Liver (tissue), 9 donors: ENCODE results near the gene NCS1. TPM values are rescaled to one million over a fixed set of nuclear protein-coding genes. Genes with fewer than 3 reads are reported as not detected.

Source experiments
- DNase-seq: peaks from one replicate; pipeline ENCODE4 v3.0.0-alpha.2; 2017; ENCODE audit warnings: low spot score
- H3K27ac ChIP-seq, 2 donors: one replicate each; pipeline ENCODE4 v1.7.0; 2013; ENCODE audit warnings: inconsistent platforms in 2 of 2, low read length in 2 of 2, control low read depth in 1 of 2, low read depth in 1 of 2, mild to moderate bottlenecking in 1 of 2
- H3K27me3 ChIP-seq, 4 donors: one replicate each; pipeline versions ENCODE4 v1.6.1 to v1.7.0; 2013; ENCODE audit warnings: low read length in 3 of 4, inconsistent platforms in 1 of 4, mild to moderate bottlenecking in 1 of 4, moderate library complexity in 1 of 4; ENCODE audit not compliant: control insufficient read depth in 4 of 4, insufficient read depth in 4 of 4
- H3K36me3 ChIP-seq, 4 donors: one replicate each; pipeline versions ENCODE4 v1.6.1 to v1.7.0; 2013; ENCODE audit warnings: low read length in 3 of 4, mild to moderate bottlenecking in 3 of 4, low read depth in 1 of 4, moderate library complexity in 1 of 4; ENCODE audit not compliant: control insufficient read depth in 4 of 4, insufficient read depth in 3 of 4
- H3K4me1 ChIP-seq, 4 donors: one replicate each; pipeline versions ENCODE4 v1.6.1 to v1.7.0; 2013; ENCODE audit warnings: low read length in 3 of 4, mild to moderate bottlenecking in 3 of 4, moderate library complexity in 1 of 4; ENCODE audit not compliant: control insufficient read depth in 4 of 4, insufficient read depth in 4 of 4
- H3K4me3 ChIP-seq, 3 donors: one replicate each; pipeline versions ENCODE4 v1.6.1 to v1.7.0; 2013; ENCODE audit warnings: low read length in 3 of 3, control low read depth in 1 of 3, low read depth in 1 of 3, mild to moderate bottlenecking in 1 of 3
- H3K9ac ChIP-seq, 2 donors: one replicate each; pipeline ENCODE4 v1.7.0; 2013; ENCODE audit warnings: low read length in 2 of 2, mild to moderate bottlenecking in 2 of 2, moderate library complexity in 2 of 2, control low read depth in 1 of 2, low read depth in 1 of 2
- H3K9me3 ChIP-seq, 4 donors: one replicate each; pipeline versions ENCODE4 v1.6.1 to v1.7.0; 2013; ENCODE audit warnings: low read length in 3 of 4; ENCODE audit not compliant: control insufficient read depth in 4 of 4
- EGR1 ChIP-seq, 2 donors: IDR thresholded peaks; 2 replicates each; pipeline ENCODE4 v1.6.1; 2016 to 2018; ENCODE audit warnings: antibody characterized with exemption in 2 of 2, low read depth in 2 of 2
- FOXA1 ChIP-seq: IDR thresholded peaks from 2 replicates; pipeline ENCODE4 v1.6.1; 2016; ENCODE audit warnings: antibody characterized with exemption
- FOXA2 ChIP-seq: IDR thresholded peaks from 2 replicates; pipeline ENCODE4 v1.6.1; 2016; ENCODE audit warnings: antibody characterized with exemption
- GABPA ChIP-seq, 2 donors: IDR thresholded peaks in 1 of 2; conservative IDR thresholded peaks in 1 of 2; 2 replicates each; pipeline ENCODE4 v1.6.1; 2016; ENCODE audit warnings: antibody characterized with exemption in 2 of 2, mild to moderate bottlenecking in 1 of 2, moderate library complexity in 1 of 2
- HNF4A ChIP-seq, 2 donors: conservative IDR thresholded peaks; 2 replicates each; pipeline ENCODE4 v1.6.1; 2016; ENCODE audit warnings: antibody characterized with exemption in 2 of 2, mild to moderate bottlenecking in 2 of 2
- HNF4G ChIP-seq: IDR thresholded peaks from 2 replicates; pipeline ENCODE4 v1.6.1; 2016; ENCODE audit warnings: antibody characterized with exemption
- JUND ChIP-seq, 2 donors: IDR thresholded peaks; 2 replicates each; pipeline ENCODE4 v1.6.1; 2016; ENCODE audit warnings: antibody characterized with exemption in 2 of 2
- NR2F2 ChIP-seq: IDR thresholded peaks from 2 replicates; pipeline ENCODE4 v1.6.1; 2016; ENCODE audit warnings: antibody characterized with exemption
- RAD21 ChIP-seq, 2 donors: IDR thresholded peaks; 2 replicates each; pipeline ENCODE4 v1.6.1; 2016; ENCODE audit warnings: antibody characterized with exemption in 2 of 2, mild to moderate bottlenecking in 2 of 2
- RXRA ChIP-seq, 2 donors: IDR thresholded peaks; 2 replicates each; pipeline ENCODE4 v1.6.1; 2017 to 2018; ENCODE audit warnings: antibody characterized with exemption in 2 of 2, mild to moderate bottlenecking in 1 of 2
- SP1 ChIP-seq: IDR thresholded peaks from 2 replicates; pipeline ENCODE4 v1.6.1; 2018; ENCODE audit warnings: antibody characterized with exemption, mild to moderate bottlenecking
- TAF1 ChIP-seq: conservative IDR thresholded peaks from 2 replicates; pipeline ENCODE4 v1.6.1; 2016; ENCODE audit warnings: antibody characterized with exemption, mild to moderate bottlenecking
- YY1 ChIP-seq: IDR thresholded peaks from 2 replicates; pipeline ENCODE4 v1.6.1; 2016; ENCODE audit warnings: antibody characterized with exemption, mild to moderate bottlenecking
- WGBS: extraction: QIAGEN DNeasy Blood & Tissue Kit; methylation state at CpG from one replicate; pipeline ENCODE4 v1.1.7; 2013; 5-methylcytosine and 5-hydroxymethylcytosine counted together
- polyA plus RNA-seq, 2 donors: library from polyadenylated mRNA; stranded (reverse) in 1 of 2; unstranded in 1 of 2; fragments of 200-250 nt in 1 of 2; fragments of >200 nt in 1 of 2; fragmentation: Nextera tagmentation in 1 of 2; extraction: Ambion mirVana in 1 of 2; gene quantifications; one replicate each; pipeline versions ENCODE4 v1.2.1 to v1.2.3, GENCODE V29; 2013 to 2015
- total RNA-seq, 2 donors: library from RNA; depleted of rRNA; stranded (reverse); fragments of >200 nt; gene quantifications; one replicate each; pipeline ENCODE4 v1.2.3, GENCODE V29; 2014
- TF ChIP-seq, protein P1 (sequence below): IDR thresholded peaks from 2 replicates; pipeline ENCODE4 v1.6.1; 2016; ENCODE audit warnings: antibody characterized with exemption
- TF ChIP-seq, protein P2 (sequence below): IDR thresholded peaks from 2 replicates; pipeline ENCODE4 v1.6.1; 2016; ENCODE audit warnings: antibody characterized with exemption
- TF ChIP-seq, protein P3 (sequence below): IDR thresholded peaks from 2 replicates; pipeline ENCODE4 v1.6.1; 2016; ENCODE audit warnings: antibody characterized with exemption, mild to moderate bottlenecking
- TF ChIP-seq, protein P4 (sequence below): IDR thresholded peaks from 2 replicates; pipeline ENCODE4 v1.6.1; 2016; ENCODE audit warnings: antibody characterized with exemption
- TF ChIP-seq, protein P5 (sequence below): fragments of 150-350 bp; IDR thresholded peaks from 2 replicates; pipeline ENCODE4 v1.5.1; 2017; ENCODE audit warnings: improper control_type of control experiment, low read depth, low read length; ENCODE audit not compliant: missing input control
- donor health status: healthy.
- donor health status: healthy.
- donor health status: healthy.
- donor health status: healthy.
- donor health status: healthy.

NCS1 gene
- total and polyA plus RNA-seq, 4 donors, result 0.35 to 2.5 (median 1.2) TPM

DNA sequence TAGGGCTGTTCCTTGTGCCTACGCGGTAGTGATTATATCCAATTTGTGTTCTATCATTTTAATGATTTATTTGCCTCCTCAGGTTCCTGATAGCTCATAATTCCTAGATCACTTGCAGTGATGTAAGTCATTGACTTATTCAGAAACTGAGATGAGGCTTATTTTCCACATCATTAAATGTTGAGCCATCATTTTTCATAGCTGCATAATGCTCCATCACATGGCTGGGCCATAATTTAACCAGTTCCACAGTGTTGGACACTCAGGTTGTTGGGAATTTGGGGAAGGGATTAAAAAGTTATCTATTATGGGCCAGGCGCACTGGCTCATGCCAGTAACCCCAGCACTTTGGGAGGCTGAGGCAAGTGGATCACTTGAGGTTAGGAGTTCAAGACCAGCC is 57.6 kb downstream of the NCS1 start:
- no peak for DNase-seq
- WGBS, result 78% methylated on average over 3 of the region's 3 CpGs
- H3K27me3 ChIP-seq, result no peaks in the 10 kb centered on the region
- peaks cover 0 to 1% (median 0%) of the 10 kb centered on the region in 4 donors for H3K36me3 ChIP-seq
- TF ChIP-seq, protein P1, sequence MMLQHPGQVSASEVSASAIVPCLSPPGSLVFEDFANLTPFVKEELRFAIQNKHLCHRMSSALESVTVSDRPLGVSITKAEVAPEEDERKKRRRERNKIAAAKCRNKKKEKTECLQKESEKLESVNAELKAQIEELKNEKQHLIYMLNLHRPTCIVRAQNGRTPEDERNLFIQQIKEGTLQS, result no peak
- TF ChIP-seq, protein P2, sequence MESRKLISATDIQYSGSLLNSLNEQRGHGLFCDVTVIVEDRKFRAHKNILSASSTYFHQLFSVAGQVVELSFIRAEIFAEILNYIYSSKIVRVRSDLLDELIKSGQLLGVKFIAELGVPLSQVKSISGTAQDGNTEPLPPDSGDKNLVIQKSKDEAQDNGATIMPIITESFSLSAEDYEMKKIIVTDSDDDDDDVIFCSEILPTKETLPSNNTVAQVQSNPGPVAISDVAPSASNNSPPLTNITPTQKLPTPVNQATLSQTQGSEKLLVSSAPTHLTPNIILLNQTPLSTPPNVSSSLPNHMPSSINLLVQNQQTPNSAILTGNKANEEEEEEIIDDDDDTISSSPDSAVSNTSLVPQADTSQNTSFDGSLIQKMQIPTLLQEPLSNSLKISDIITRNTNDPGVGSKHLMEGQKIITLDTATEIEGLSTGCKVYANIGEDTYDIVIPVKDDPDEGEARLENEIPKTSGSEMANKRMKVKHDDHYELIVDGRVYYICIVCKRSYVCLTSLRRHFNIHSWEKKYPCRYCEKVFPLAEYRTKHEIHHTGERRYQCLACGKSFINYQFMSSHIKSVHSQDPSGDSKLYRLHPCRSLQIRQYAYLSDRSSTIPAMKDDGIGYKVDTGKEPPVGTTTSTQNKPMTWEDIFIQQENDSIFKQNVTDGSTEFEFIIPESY, result no peak
- TF ChIP-seq FOXA2 (no peak), TAF1 (no peak), HNF4A (conservative IDR thresholded peaks at IDR 0.05) (no peak), YY1 (no peak), HNF4G (no peak), NR2F2 (no peak), SP1 (no peak), RAD21 (IDR thresholded peaks at IDR 0.05) (no peak), RXRA (IDR thresholded peaks at IDR 0.05) (no peak), FOXA1 (no peak)
- TF ChIP-seq, protein P3, sequence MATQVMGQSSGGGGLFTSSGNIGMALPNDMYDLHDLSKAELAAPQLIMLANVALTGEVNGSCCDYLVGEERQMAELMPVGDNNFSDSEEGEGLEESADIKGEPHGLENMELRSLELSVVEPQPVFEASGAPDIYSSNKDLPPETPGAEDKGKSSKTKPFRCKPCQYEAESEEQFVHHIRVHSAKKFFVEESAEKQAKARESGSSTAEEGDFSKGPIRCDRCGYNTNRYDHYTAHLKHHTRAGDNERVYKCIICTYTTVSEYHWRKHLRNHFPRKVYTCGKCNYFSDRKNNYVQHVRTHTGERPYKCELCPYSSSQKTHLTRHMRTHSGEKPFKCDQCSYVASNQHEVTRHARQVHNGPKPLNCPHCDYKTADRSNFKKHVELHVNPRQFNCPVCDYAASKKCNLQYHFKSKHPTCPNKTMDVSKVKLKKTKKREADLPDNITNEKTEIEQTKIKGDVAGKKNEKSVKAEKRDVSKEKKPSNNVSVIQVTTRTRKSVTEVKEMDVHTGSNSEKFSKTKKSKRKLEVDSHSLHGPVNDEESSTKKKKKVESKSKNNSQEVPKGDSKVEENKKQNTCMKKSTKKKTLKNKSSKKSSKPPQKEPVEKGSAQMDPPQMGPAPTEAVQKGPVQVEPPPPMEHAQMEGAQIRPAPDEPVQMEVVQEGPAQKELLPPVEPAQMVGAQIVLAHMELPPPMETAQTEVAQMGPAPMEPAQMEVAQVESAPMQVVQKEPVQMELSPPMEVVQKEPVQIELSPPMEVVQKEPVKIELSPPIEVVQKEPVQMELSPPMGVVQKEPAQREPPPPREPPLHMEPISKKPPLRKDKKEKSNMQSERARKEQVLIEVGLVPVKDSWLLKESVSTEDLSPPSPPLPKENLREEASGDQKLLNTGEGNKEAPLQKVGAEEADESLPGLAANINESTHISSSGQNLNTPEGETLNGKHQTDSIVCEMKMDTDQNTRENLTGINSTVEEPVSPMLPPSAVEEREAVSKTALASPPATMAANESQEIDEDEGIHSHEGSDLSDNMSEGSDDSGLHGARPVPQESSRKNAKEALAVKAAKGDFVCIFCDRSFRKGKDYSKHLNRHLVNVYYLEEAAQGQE, result no peak
- TF ChIP-seq, protein P4, sequence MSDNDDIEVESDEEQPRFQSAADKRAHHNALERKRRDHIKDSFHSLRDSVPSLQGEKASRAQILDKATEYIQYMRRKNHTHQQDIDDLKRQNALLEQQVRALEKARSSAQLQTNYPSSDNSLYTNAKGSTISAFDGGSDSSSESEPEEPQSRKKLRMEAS, result no peak
- no peak overlapping the region for H3K9ac ChIP-seq
- H3K27ac ChIP-seq, result no peak overlapping the region
- no peak overlapping the region for H3K4me3 ChIP-seq
- H3K4me1 ChIP-seq, result no peaks in the 10 kb centered on the region
- H3K9me3 ChIP-seq, result peaks cover 0 to 6% (median 4%) of the 10 kb centered on the region in 4 donors

DNA sequence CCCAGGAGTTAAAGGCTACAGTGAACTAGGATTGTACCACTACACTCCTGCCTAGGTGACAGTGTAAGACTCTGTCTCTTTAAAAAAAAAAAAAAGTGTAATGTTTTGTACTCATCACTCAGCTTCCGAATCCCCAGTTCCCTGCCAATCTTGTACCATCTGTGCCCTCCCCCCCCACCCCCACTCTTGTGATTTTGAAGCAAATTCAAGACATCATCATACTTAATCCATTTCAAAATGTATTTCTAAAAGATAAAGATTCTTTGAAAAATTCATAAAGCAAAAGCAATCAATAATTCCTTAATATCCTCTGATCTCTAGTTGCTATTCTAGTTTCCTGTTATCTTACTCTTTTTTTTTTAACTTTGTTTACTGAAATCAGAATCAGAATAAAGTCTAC is 58.4 kb downstream of the NCS1 start:
- Histone ChIP-seq H3K27ac (no peak overlapping the region), H3K27me3 (no peaks in the 10 kb centered on the region), H3K4me3 (no peak overlapping the region), H3K4me1 (no peaks in the 10 kb centered on the region), H3K9me3 (peaks cover 0 to 6% (median 4%) of the 10 kb centered on the region in 4 donors), H3K36me3 (peaks cover 0 to 1% (median 0%) of the 10 kb centered on the region in 4 donors), H3K9ac (no peak overlapping the region)
- no peak for DNase-seq
- 48% methylated on average over 1 of the region's 1 CpG for WGBS
- TF ChIP-seq JUND (IDR thresholded peaks at IDR 0.05) (no peak), GABPA (IDR thresholded peaks at IDR 0.05 in 1 of 2, conservative IDR thresholded peaks at IDR 0.05 in 1 of 2) (no peak), HNF4G (no peak), SP1 (no peak), FOXA1 (no peak), YY1 (no peak), HNF4A (conservative IDR thresholded peaks at IDR 0.05) (no peak), EGR1 (IDR thresholded peaks at IDR 0.05; ENCODE audit: low read depth in 2 of 2) (no peak), NR2F2 (no peak), RXRA (IDR thresholded peaks at IDR 0.05) (no peak), FOXA2 (no peak)
- TF ChIP-seq, protein P1, result no peak
- TF ChIP-seq, protein P2, result no peak
- TF ChIP-seq, protein P3, result no peak
- TF ChIP-seq, protein P5, sequence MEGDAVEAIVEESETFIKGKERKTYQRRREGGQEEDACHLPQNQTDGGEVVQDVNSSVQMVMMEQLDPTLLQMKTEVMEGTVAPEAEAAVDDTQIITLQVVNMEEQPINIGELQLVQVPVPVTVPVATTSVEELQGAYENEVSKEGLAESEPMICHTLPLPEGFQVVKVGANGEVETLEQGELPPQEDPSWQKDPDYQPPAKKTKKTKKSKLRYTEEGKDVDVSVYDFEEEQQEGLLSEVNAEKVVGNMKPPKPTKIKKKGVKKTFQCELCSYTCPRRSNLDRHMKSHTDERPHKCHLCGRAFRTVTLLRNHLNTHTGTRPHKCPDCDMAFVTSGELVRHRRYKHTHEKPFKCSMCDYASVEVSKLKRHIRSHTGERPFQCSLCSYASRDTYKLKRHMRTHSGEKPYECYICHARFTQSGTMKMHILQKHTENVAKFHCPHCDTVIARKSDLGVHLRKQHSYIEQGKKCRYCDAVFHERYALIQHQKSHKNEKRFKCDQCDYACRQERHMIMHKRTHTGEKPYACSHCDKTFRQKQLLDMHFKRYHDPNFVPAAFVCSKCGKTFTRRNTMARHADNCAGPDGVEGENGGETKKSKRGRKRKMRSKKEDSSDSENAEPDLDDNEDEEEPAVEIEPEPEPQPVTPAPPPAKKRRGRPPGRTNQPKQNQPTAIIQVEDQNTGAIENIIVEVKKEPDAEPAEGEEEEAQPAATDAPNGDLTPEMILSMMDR, result no peak
